Ascending aorta (tissue), 2 donors: Measurements from ENCODE around the gene DCST1. TPM values are rescaled to one million over a fixed set of nuclear protein-coding genes. Genes with fewer than 3 reads are reported as not detected.
A peak's percentile ranks its signal among the peaks of the same experiment; 100 is the strongest.

Source experiments
- DNase-seq, 2 donors: peaks; one replicate each; pipeline ENCODE4 v3.0.0-alpha.2; 2019; ENCODE audit warnings: low spot score in 2 of 2
- H3K27ac ChIP-seq, 2 donors: fragments of 200-600 bp; sonication (generic); one replicate each; pipeline ENCODE4 v1.5.1; 2016 to 2017; ENCODE audit warnings: mild to moderate bottlenecking in 1 of 2
- H3K27me3 ChIP-seq: fragments of 200-600 bp; sonication (generic); one replicate; pipeline ENCODE4 v1.5.1; 2017
- H3K36me3 ChIP-seq, 2 donors: fragments of 200-600 bp; sonication (generic); one replicate each; pipeline ENCODE4 v1.5.1; 2016
- H3K4me1 ChIP-seq, 2 donors: fragments of 200-600 bp; sonication (generic); one replicate each; pipeline ENCODE4 v1.5.1; 2016 to 2017; ENCODE audit warnings: mild to moderate bottlenecking in 1 of 2
- H3K4me3 ChIP-seq, 2 donors: fragments of 200-600 bp; sonication (generic); one replicate each; pipeline ENCODE4 v1.5.1; 2016 to 2017; ENCODE audit warnings: mild to moderate bottlenecking in 1 of 2
- H3K9me3 ChIP-seq, 2 donors: fragments of 200-600 bp; sonication (generic); one replicate each; pipeline ENCODE4 v1.5.1; 2016
- CTCF ChIP-seq, 3 experiments: fragments of 200-600 bp in 2 of 3; fragments of 450-650 bp in 1 of 3; sonication (generic) in 2 of 3; IDR thresholded peaks; one replicate each; pipeline ENCODE4 v1.5.1; 2016 to 2019; ENCODE audit warnings: antibody characterized with exemption in 3 of 3, mild to moderate bottlenecking in 1 of 3, moderate library complexity in 1 of 3
- intact Hi-C: fragments of 100-400 bp; cut with DNase I; formaldehyde crosslinking; loops from one replicate; pipeline ENCODE4 v1.15.1; 2023
- total RNA-seq: library from RNA; depleted of rRNA; stranded (reverse); fragments of >200 nt; gene quantifications from one replicate; pipeline ENCODE4 v1.1.0, GENCODE V29; 2016

The DCST1 gene
- total RNA-seq, 1 donor from 2014 or later: not detected

GRCh38 chr1:155051342-155051776 is 17.7 kb downstream of the DCST1 start:
- H3K4me1 ChIP-seq: peaks cover 0 to 20% of the 10 kb centered on the region in 2 donors
- no peak for DNase-seq
- no peaks in the 10 kb centered on the region for H3K9me3 ChIP-seq
- intact Hi-C loops: loop anchor here (2.0 to 5.0 kb wide), 4 partner anchors 33 to 494 kb away; partner anchors contain the start of genes CKS1B, UBE2Q1 and ZBTB7B
- peak overlapping the region; percentile 83 to 86 for H3K27ac ChIP-seq
- H3K36me3 ChIP-seq: peaks cover 10 to 21% of the 10 kb centered on the region in 2 donors
- TF ChIP-seq CTCF (IDR thresholded peaks at IDR 0.05): no peak
- peak overlapping the region; percentile 69 to 80 for H3K4me3 ChIP-seq
- no peaks in the 10 kb centered on the region for H3K27me3 ChIP-seq

DNA sequence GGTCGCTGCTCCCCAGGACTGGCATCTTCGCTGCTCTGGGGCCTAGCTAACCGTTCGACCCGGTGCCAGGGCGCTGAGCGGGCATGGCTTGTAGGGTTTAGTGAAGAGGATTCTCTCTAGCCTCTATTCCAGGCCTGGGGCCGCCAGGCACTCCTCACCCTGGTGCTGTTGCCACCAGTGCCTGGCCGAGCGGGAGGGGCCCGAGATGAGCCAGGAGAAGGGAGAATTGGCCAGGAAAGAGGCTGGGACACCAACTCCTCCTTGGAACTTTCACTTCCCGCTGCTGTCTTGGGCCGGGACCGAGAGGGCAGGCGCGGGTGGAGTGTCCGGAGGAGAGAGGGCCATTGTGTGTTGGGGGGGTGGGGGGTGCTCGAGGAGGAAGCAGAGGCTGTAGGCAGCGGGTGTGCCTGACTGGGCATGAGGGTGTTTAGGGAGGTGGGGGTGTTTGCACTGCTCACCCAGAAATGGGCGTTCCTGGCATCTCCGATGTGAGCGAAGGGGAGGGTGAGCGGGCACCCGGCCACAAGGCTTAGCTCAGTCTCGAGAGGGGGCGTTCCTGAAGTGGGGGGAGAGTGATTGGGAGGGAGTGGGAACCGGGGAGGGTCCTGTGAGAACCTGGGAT is 18.3 kb downstream of the DCST1 start:
- Histone ChIP-seq H3K36me3 (peaks cover 13 to 26% of the 10 kb centered on the region in 2 donors), H3K4me3 (peak overlapping the region; percentile 69 to 80), H3K9me3 (no peaks in the 10 kb centered on the region), H3K4me1 (peaks cover 0 to 20% of the 10 kb centered on the region in 2 donors), H3K27me3 (no peaks in the 10 kb centered on the region), H3K27ac (peak overlapping the region; percentile 83 to 86)
- intact Hi-C loops: loop anchor here (2.0 to 5.0 kb wide), 4 partner anchors 33 to 495 kb away; partner anchors contain the start of genes CKS1B, UBE2Q1 and ZBTB7B
- TF ChIP-seq CTCF (IDR thresholded peaks at IDR 0.05): no peak
- DNase-seq: peak in 1 of 2 donors; percentile 81

- intact Hi-C loops: loop anchor here (5.0 kb wide), 1 partner anchor 495 kb away; the partner anchor contains the start of gene UBE2Q1
- Histone ChIP-seq H3K4me1 (peaks cover 0 to 20% of the 10 kb centered on the region in 2 donors), H3K27me3 (no peaks in the 10 kb centered on the region)
These were observed 19.1 kb downstream of the DCST1 start for GRCh38 chr1:155052439-155053395.

GRCh38 chr1:155053531-155054105 is 20.0 kb downstream of the DCST1 start:
- TF ChIP-seq CTCF (IDR thresholded peaks at IDR 0.05): no peak
- Histone ChIP-seq H3K4me3 (no peak overlapping the region), H3K9me3 (no peaks in the 10 kb centered on the region), H3K27me3 (no peaks in the 10 kb centered on the region), H3K4me1 (peaks cover 0 to 20% of the 10 kb centered on the region in 2 donors), H3K27ac (no peak overlapping the region), H3K36me3 (peaks cover 27 to 43% of the 10 kb centered on the region in 2 donors)
- intact Hi-C loops: loop anchor here (5.0 kb wide), 1 partner anchor 496 kb away; the partner anchor contains the start of gene UBE2Q1
- no peak for DNase-seq

More at GRCh38 chr1:155052439-155053395, 19.1 kb downstream of the DCST1 start:
- peak overlapping the region; percentile 69 to 80 for H3K4me3 ChIP-seq
- no peak for DNase-seq
- peak in 2 of 3 experiments; percentile 10 to 29 for TF ChIP-seq CTCF (IDR thresholded peaks at IDR 0.05)
- H3K36me3 ChIP-seq: peaks cover 21 to 34% of the 10 kb centered on the region in 2 donors
- peak overlapping the region; percentile 8 to 83 for H3K27ac ChIP-seq
- no peaks in the 10 kb centered on the region for H3K9me3 ChIP-seq

GRCh38 chr1:155057104-155057503 is 23.5 kb downstream of the DCST1 start:
- DNase-seq: no peak
- H3K9me3 ChIP-seq: no peaks in the 10 kb centered on the region
- no peak overlapping the region for H3K4me3 ChIP-seq
- TF ChIP-seq CTCF (IDR thresholded peaks at IDR 0.05): no peak
- intact Hi-C loops: no loop called here
- H3K27ac ChIP-seq: no peak overlapping the region
- peaks cover 6 to 13% of the 10 kb centered on the region in 2 donors for H3K4me1 ChIP-seq
- H3K36me3 ChIP-seq: peaks cover 29 to 62% of the 10 kb centered on the region in 2 donors
- H3K27me3 ChIP-seq: no peaks in the 10 kb centered on the region
